ENCODE data around the gene TWIST2.

Gene TWIST2

GRCh38 chr2:238851761-238852160 is 3.9 kb downstream of the TWIST2 start:
- Histone ChIP-seq H3K27ac (ENCODE audit: low read length) (no peak overlapping the region), H3K27me3 (ENCODE audit: control insufficient read depth, insufficient read depth, low read length) (peaks cover 50% of the 10 kb centered on the region), H3K4me3 (ENCODE audit: low read length) (no peak overlapping the region), H3K9me3 (ENCODE audit: control insufficient read depth, low read depth, low read length) (no peaks in the 10 kb centered on the region), H3K4me1 (ENCODE audit: control insufficient read depth, low read depth, low read length) (peaks cover 5% of the 10 kb centered on the region), H3K9ac (ENCODE audit: low read length) (no peak overlapping the region), H3K36me3 (ENCODE audit: control insufficient read depth, low read depth, low read length) (no peaks in the 10 kb centered on the region)

- H3K9me3 ChIP-seq (ENCODE audit: control insufficient read depth, low read depth, low read length): no peaks in the 10 kb centered on the region
- no peak overlapping the region for H3K27ac ChIP-seq (ENCODE audit: low read length)
- H3K36me3 ChIP-seq (ENCODE audit: control insufficient read depth, low read depth, low read length): no peaks in the 10 kb centered on the region
- peaks cover 45% of the 10 kb centered on the region for H3K27me3 ChIP-seq (ENCODE audit: control insufficient read depth, insufficient read depth, low read length)
- no peak overlapping the region for H3K9ac ChIP-seq (ENCODE audit: low read length)
- H3K4me1 ChIP-seq (ENCODE audit: control insufficient read depth, low read depth, low read length): peaks cover 5% of the 10 kb centered on the region
- no peak overlapping the region for H3K4me3 ChIP-seq (ENCODE audit: low read length)
Observed at GRCh38 chr2:238852206-238852869, 4.5 kb downstream of the TWIST2 start.

GRCh38 chr2:238853218-238853617 is 5.3 kb downstream of the TWIST2 start:
- peaks cover 40% of the 10 kb centered on the region for H3K27me3 ChIP-seq (ENCODE audit: control insufficient read depth, insufficient read depth, low read length)
- no peak overlapping the region for H3K4me3 ChIP-seq (ENCODE audit: low read length)
- H3K4me1 ChIP-seq (ENCODE audit: control insufficient read depth, low read depth, low read length): peaks cover 5% of the 10 kb centered on the region
- no peak overlapping the region for H3K9ac ChIP-seq (ENCODE audit: low read length)
- H3K36me3 ChIP-seq (ENCODE audit: control insufficient read depth, low read depth, low read length): no peaks in the 10 kb centered on the region
- H3K27ac ChIP-seq (ENCODE audit: low read length): no peak overlapping the region
- no peaks in the 10 kb centered on the region for H3K9me3 ChIP-seq (ENCODE audit: control insufficient read depth, low read depth, low read length)

- Histone ChIP-seq H3K36me3 (ENCODE audit: control insufficient read depth, low read depth, low read length) (no peaks in the 10 kb centered on the region), H3K4me1 (ENCODE audit: control insufficient read depth, low read depth, low read length) (peaks cover 5% of the 10 kb centered on the region), H3K4me3 (ENCODE audit: low read length) (no peak overlapping the region), H3K27me3 (ENCODE audit: control insufficient read depth, insufficient read depth, low read length) (peaks cover 35% of the 10 kb centered on the region), H3K9ac (ENCODE audit: low read length) (no peak overlapping the region), H3K27ac (ENCODE audit: low read length) (no peak overlapping the region), H3K9me3 (ENCODE audit: control insufficient read depth, low read depth, low read length) (no peaks in the 10 kb centered on the region)
Observed at GRCh38 chr2:238853721-238854120, 5.8 kb downstream of the TWIST2 start.

GRCh38 chr2:238854246-238854645 is 6.4 kb downstream of the TWIST2 start:
- H3K27ac ChIP-seq (ENCODE audit: low read length): no peak overlapping the region
- H3K9me3 ChIP-seq (ENCODE audit: control insufficient read depth, low read depth, low read length): no peaks in the 10 kb centered on the region
- peaks cover 30% of the 10 kb centered on the region for H3K27me3 ChIP-seq (ENCODE audit: control insufficient read depth, insufficient read depth, low read length)
- H3K4me1 ChIP-seq (ENCODE audit: control insufficient read depth, low read depth, low read length): peaks cover 5% of the 10 kb centered on the region
- H3K36me3 ChIP-seq (ENCODE audit: control insufficient read depth, low read depth, low read length): no peaks in the 10 kb centered on the region
- no peak overlapping the region for H3K9ac ChIP-seq (ENCODE audit: low read length)
- no peak overlapping the region for H3K4me3 ChIP-seq (ENCODE audit: low read length)

DNA sequence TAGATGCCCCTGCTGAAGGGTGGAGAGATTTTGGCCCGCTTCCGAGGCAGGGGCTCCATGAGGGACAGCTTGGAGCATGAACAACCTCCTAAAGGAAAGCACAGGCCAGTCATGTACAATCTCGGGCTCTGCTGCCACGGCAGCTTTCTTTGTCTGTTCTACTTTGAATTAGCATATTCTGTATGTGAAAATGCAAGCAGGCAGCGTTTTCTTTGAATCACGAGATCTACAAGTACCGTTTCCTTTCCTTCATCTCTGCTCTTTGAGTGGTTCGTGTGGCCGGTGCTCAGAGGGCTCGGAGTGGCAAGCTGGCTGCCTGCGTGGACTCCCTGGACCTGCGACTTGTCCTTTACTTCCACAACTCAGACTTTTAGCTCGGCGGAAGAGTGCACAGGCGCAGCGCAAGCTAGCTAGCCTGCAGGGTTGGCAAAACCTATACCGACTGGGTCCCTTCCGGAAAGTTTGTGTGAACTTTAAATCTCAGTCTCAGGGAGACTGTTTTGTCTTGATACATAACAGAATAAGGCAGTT is 6.9 kb downstream of the TWIST2 start:
- no peak overlapping the region for H3K27ac ChIP-seq (ENCODE audit: low read length)
- H3K9me3 ChIP-seq (ENCODE audit: control insufficient read depth, low read depth, low read length): no peaks in the 10 kb centered on the region
- H3K27me3 ChIP-seq (ENCODE audit: control insufficient read depth, insufficient read depth, low read length): peaks cover 25% of the 10 kb centered on the region
- H3K36me3 ChIP-seq (ENCODE audit: control insufficient read depth, low read depth, low read length): no peaks in the 10 kb centered on the region
- H3K4me3 ChIP-seq (ENCODE audit: low read length): no peak overlapping the region
- peaks cover 5% of the 10 kb centered on the region for H3K4me1 ChIP-seq (ENCODE audit: control insufficient read depth, low read depth, low read length)
- H3K9ac ChIP-seq (ENCODE audit: low read length): no peak overlapping the region

GRCh38 chr2:238855299-238855698 is 7.4 kb downstream of the TWIST2 start:
- H3K4me1 ChIP-seq (ENCODE audit: control insufficient read depth, low read depth, low read length): peaks cover 5% of the 10 kb centered on the region
- no peak overlapping the region for H3K27ac ChIP-seq (ENCODE audit: low read length)
- no peaks in the 10 kb centered on the region for H3K36me3 ChIP-seq (ENCODE audit: control insufficient read depth, low read depth, low read length)
- no peak overlapping the region for H3K9ac ChIP-seq (ENCODE audit: low read length)
- no peaks in the 10 kb centered on the region for H3K9me3 ChIP-seq (ENCODE audit: control insufficient read depth, low read depth, low read length)
- no peak overlapping the region for H3K4me3 ChIP-seq (ENCODE audit: low read length)
- H3K27me3 ChIP-seq (ENCODE audit: control insufficient read depth, insufficient read depth, low read length): peaks cover 20% of the 10 kb centered on the region

- Histone ChIP-seq H3K4me3 (ENCODE audit: low read length) (no peak overlapping the region), H3K9ac (ENCODE audit: low read length) (no peak overlapping the region), H3K4me1 (ENCODE audit: control insufficient read depth, low read depth, low read length) (peaks cover 5% of the 10 kb centered on the region), H3K9me3 (ENCODE audit: control insufficient read depth, low read depth, low read length) (no peaks in the 10 kb centered on the region), H3K27me3 (ENCODE audit: control insufficient read depth, insufficient read depth, low read length) (peaks cover 12% of the 10 kb centered on the region), H3K36me3 (ENCODE audit: control insufficient read depth, low read depth, low read length) (no peaks in the 10 kb centered on the region), H3K27ac (ENCODE audit: low read length) (no peak overlapping the region)
Observed at GRCh38 chr2:238855891-238856580, 8.2 kb downstream of the TWIST2 start.

GRCh38 chr2:238856713-238857567 is 9.1 kb downstream of the TWIST2 start:
- no peak overlapping the region for H3K9ac ChIP-seq (ENCODE audit: low read length)
- H3K27ac ChIP-seq (ENCODE audit: low read length): no peak overlapping the region
- H3K4me1 ChIP-seq (ENCODE audit: control insufficient read depth, low read depth, low read length): peaks cover 5% of the 10 kb centered on the region
- no peaks in the 10 kb centered on the region for H3K9me3 ChIP-seq (ENCODE audit: control insufficient read depth, low read depth, low read length)
- no peaks in the 10 kb centered on the region for H3K36me3 ChIP-seq (ENCODE audit: control insufficient read depth, low read depth, low read length)
- peaks cover 5% of the 10 kb centered on the region for H3K27me3 ChIP-seq (ENCODE audit: control insufficient read depth, insufficient read depth, low read length)
- H3K4me3 ChIP-seq (ENCODE audit: low read length): no peak overlapping the region

GRCh38 chr2:238857959-238858358 is 10.1 kb downstream of the TWIST2 start:
- Histone ChIP-seq H3K4me1 (ENCODE audit: control insufficient read depth, low read depth, low read length) (peaks cover 5% of the 10 kb centered on the region), H3K9ac (ENCODE audit: low read length) (no peak overlapping the region), H3K27ac (ENCODE audit: low read length) (no peak overlapping the region), H3K9me3 (ENCODE audit: control insufficient read depth, low read depth, low read length) (no peaks in the 10 kb centered on the region), H3K36me3 (ENCODE audit: control insufficient read depth, low read depth, low read length) (no peaks in the 10 kb centered on the region), H3K27me3 (ENCODE audit: control insufficient read depth, insufficient read depth, low read length) (peaks cover 5% of the 10 kb centered on the region), H3K4me3 (ENCODE audit: low read length) (no peak overlapping the region)

GRCh38 chr2:238859636-238860347 is 11.9 kb downstream of the TWIST2 start:
- Histone ChIP-seq H3K36me3 (ENCODE audit: control insufficient read depth, low read depth, low read length) (no peaks in the 10 kb centered on the region), H3K4me1 (ENCODE audit: control insufficient read depth, low read depth, low read length) (peaks cover 11% of the 10 kb centered on the region), H3K27me3 (ENCODE audit: control insufficient read depth, insufficient read depth, low read length) (peaks cover 3% of the 10 kb centered on the region), H3K4me3 (ENCODE audit: low read length) (no peak overlapping the region), H3K9ac (ENCODE audit: low read length) (no peak overlapping the region), H3K9me3 (ENCODE audit: control insufficient read depth, low read depth, low read length) (no peaks in the 10 kb centered on the region), H3K27ac (ENCODE audit: low read length) (no peak overlapping the region)
